ENCODE data around the gene CADM1. TPM values are rescaled to one million over a fixed set of nuclear protein-coding genes. Genes with fewer than 3 reads are reported as not detected.

CADM1 gene
- total and polyA plus RNA-seq, 4 donors, result 13.0 to 40.6 (median 28.9) TPM

GRCh38 chr11:115345361-115345760, 158.9 kb downstream of the CADM1 start:
- peaks cover 0 to 12% (median 2%) of the 10 kb centered on the region in 4 donors for H3K4me1 ChIP-seq (ENCODE audit: control insufficient read depth in 4 of 4, insufficient read depth in 4 of 4, low read length in 3 of 4)
- no peak overlapping the region for H3K4me3 ChIP-seq (ENCODE audit: low read depth in 1 of 3, low read length in 3 of 3)
- DNase-seq (ENCODE audit: low spot score), result no peak
- TF ChIP-seq JUND (IDR thresholded peaks at IDR 0.05), result no peak
- H3K36me3 ChIP-seq (ENCODE audit: control insufficient read depth in 4 of 4, insufficient read depth in 3 of 4, low read depth in 1 of 4, low read length in 3 of 4), result no peaks in the 10 kb centered on the region
- no peak overlapping the region for H3K27ac ChIP-seq (ENCODE audit: low read depth in 1 of 2, low read length in 2 of 2)
- H3K9me3 ChIP-seq (ENCODE audit: control insufficient read depth in 4 of 4, low read length in 3 of 4), result no peaks in the 10 kb centered on the region
- no peaks in the 10 kb centered on the region for H3K27me3 ChIP-seq (ENCODE audit: control insufficient read depth in 4 of 4, insufficient read depth in 4 of 4, low read length in 3 of 4)
- H3K9ac ChIP-seq (ENCODE audit: low read depth in 1 of 2, low read length in 2 of 2), result no peak overlapping the region

- no peaks in the 10 kb centered on the region for H3K36me3 ChIP-seq (ENCODE audit: control insufficient read depth in 4 of 4, insufficient read depth in 3 of 4, low read depth in 1 of 4, low read length in 3 of 4)
- TF ChIP-seq ZBTB33 (IDR thresholded peaks at IDR 0.05) (no peak), HNF4A (conservative IDR thresholded peaks at IDR 0.05) (no peak), JUND (IDR thresholded peaks at IDR 0.05) (no peak), SP1 (IDR thresholded peaks at IDR 0.05) (no peak), YY1 (IDR thresholded peaks at IDR 0.05) (no peak), MAX (IDR thresholded peaks at IDR 0.05) (no peak)
- no peaks in the 10 kb centered on the region for H3K27me3 ChIP-seq (ENCODE audit: control insufficient read depth in 4 of 4, insufficient read depth in 4 of 4, low read length in 3 of 4)
- no peak overlapping the region for H3K4me3 ChIP-seq (ENCODE audit: low read depth in 1 of 3, low read length in 3 of 3)
- WGBS, result 86% methylated on average over 4 of the region's 4 CpGs
- no peak overlapping the region for H3K27ac ChIP-seq (ENCODE audit: low read depth in 1 of 2, low read length in 2 of 2)
- no peak overlapping the region for H3K9ac ChIP-seq (ENCODE audit: low read depth in 1 of 2, low read length in 2 of 2)
- peaks cover 0 to 12% (median 2%) of the 10 kb centered on the region in 4 donors for H3K4me1 ChIP-seq (ENCODE audit: control insufficient read depth in 4 of 4, insufficient read depth in 4 of 4, low read length in 3 of 4)
- no peaks in the 10 kb centered on the region for H3K9me3 ChIP-seq (ENCODE audit: control insufficient read depth in 4 of 4, low read length in 3 of 4)
- no peak for DNase-seq (ENCODE audit: low spot score)
These were observed 159.4 kb downstream of the CADM1 start for GRCh38 chr11:115344846-115345245.

GRCh38 chr11:115342142-115342541, 162.1 kb downstream of the CADM1 start:
- no peak for TF ChIP-seq REST (IDR thresholded peaks at IDR 0.05)
- TF ChIP-seq NR2F2 (IDR thresholded peaks at IDR 0.05), result no peak
- no peak for TF ChIP-seq HNF4G (IDR thresholded peaks at IDR 0.05)
- no peak for TF ChIP-seq EGR1 (IDR thresholded peaks at IDR 0.05; ENCODE audit: low read depth in 2 of 2)
- no peak for TF ChIP-seq RXRA (IDR thresholded peaks at IDR 0.05)
- TF ChIP-seq HNF4A (conservative IDR thresholded peaks at IDR 0.05), result no peak
- TF ChIP-seq RAD21 (IDR thresholded peaks at IDR 0.05), result no peak
- TF ChIP-seq ATF3 (IDR thresholded peaks at IDR 0.05), result no peak
- no peak for TF ChIP-seq YY1 (IDR thresholded peaks at IDR 0.05)
- TF ChIP-seq JUND (IDR thresholded peaks at IDR 0.05), result no peak
- no peak for TF ChIP-seq ZBTB33 (IDR thresholded peaks at IDR 0.05)
- TF ChIP-seq TAF1 (conservative IDR thresholded peaks at IDR 0.05), result no peak
- no peak for TF ChIP-seq GABPA (IDR thresholded peaks at IDR 0.05 in 1 of 2, conservative IDR thresholded peaks at IDR 0.05 in 1 of 2)
- no peak for TF ChIP-seq CTCF (IDR thresholded peaks at IDR 0.05; ENCODE audit: low read depth, low read length, missing input control)
- TF ChIP-seq MAX (IDR thresholded peaks at IDR 0.05), result no peak
- no peak for TF ChIP-seq FOXA1 (IDR thresholded peaks at IDR 0.05)
- TF ChIP-seq SP1 (IDR thresholded peaks at IDR 0.05), result no peak
- Histone ChIP-seq H3K9ac (ENCODE audit: low read depth in 1 of 2, low read length in 2 of 2) (no peak overlapping the region), H3K4me1 (ENCODE audit: control insufficient read depth in 4 of 4, insufficient read depth in 4 of 4, low read length in 3 of 4) (peaks cover 0 to 12% (median 2%) of the 10 kb centered on the region in 4 donors), H3K27me3 (ENCODE audit: control insufficient read depth in 4 of 4, insufficient read depth in 4 of 4, low read length in 3 of 4) (no peaks in the 10 kb centered on the region), H3K4me3 (ENCODE audit: low read depth in 1 of 3, low read length in 3 of 3) (no peak overlapping the region), H3K9me3 (ENCODE audit: control insufficient read depth in 4 of 4, low read length in 3 of 4) (no peaks in the 10 kb centered on the region), H3K27ac (ENCODE audit: low read depth in 1 of 2, low read length in 2 of 2) (no peak overlapping the region), H3K36me3 (ENCODE audit: control insufficient read depth in 4 of 4, insufficient read depth in 3 of 4, low read depth in 1 of 4, low read length in 3 of 4) (no peaks in the 10 kb centered on the region)
- 87% methylated on average over 3 of the region's 3 CpGs for WGBS
- no peak for DNase-seq (ENCODE audit: low spot score)

Data from liver (tissue), 9 donors.